Transverse colon (tissue), 4 donors: ENCODE results near the gene FOXP1. TPM values are rescaled to one million over a fixed set of nuclear protein-coding genes. Genes with fewer than 3 reads are reported as not detected.

Source experiments
- DNase-seq: peaks from one replicate; pipeline ENCODE4 v3.0.0-alpha.2; 2019
- H3K27ac ChIP-seq, 4 donors: fragments of 200-600 bp; sonication (generic); 2 replicates each; pipeline ENCODE4 v1.5.1; 2016 to 2018; ENCODE audit warnings: inconsistent platforms in 4 of 4
- H3K27me3 ChIP-seq: fragments of 200-600 bp; sonication (generic); 2 replicates; pipeline ENCODE4 v1.5.1; 2017; ENCODE audit warnings: inconsistent platforms
- H3K36me3 ChIP-seq, 4 donors: fragments of 200-600 bp; sonication (generic); 2 replicates each; pipeline ENCODE4 v1.5.1; 2017 to 2019; ENCODE audit warnings: inconsistent platforms in 4 of 4
- H3K4me1 ChIP-seq, 4 donors: fragments of 200-600 bp; sonication (generic); 2 replicates each; pipeline ENCODE4 v1.5.1; 2017 to 2020; ENCODE audit warnings: inconsistent platforms in 4 of 4
- H3K4me3 ChIP-seq, 4 donors: fragments of 200-600 bp; sonication (generic); 1 replicate in 1 of 4; 2 replicates in 3 of 4; pipeline versions ENCODE4 v1.5.1 to v1.6.1; 2017 to 2019; ENCODE audit warnings: inconsistent platforms in 4 of 4
- H3K9me3 ChIP-seq, 2 donors: fragments of 200-600 bp; sonication (generic); 2 replicates each; pipeline ENCODE4 v1.5.1; 2017 to 2019; ENCODE audit warnings: inconsistent platforms in 2 of 2
- CTCF ChIP-seq, 5 experiments: fragments of 200-600 bp in 3 of 5; fragments of 450-650 bp in 2 of 5; sonication (generic) in 3 of 5; IDR thresholded peaks; 1 replicate in 2 of 5; 2 replicates in 3 of 5; pipeline ENCODE4 v1.5.1; 2016 to 2017; ENCODE audit warnings: antibody characterized with exemption in 5 of 5, inconsistent platforms in 3 of 5, mild to moderate bottlenecking in 2 of 5, moderate library complexity in 1 of 5
- EP300 ChIP-seq: sonication (generic); formaldehyde crosslinking; IDR thresholded peaks from one replicate; pipeline ENCODE4 v1.6.1; 2017; ENCODE audit warnings: antibody characterized with exemption, low read depth
- POLR2A ChIP-seq: fragments of 450-650 bp; IDR thresholded peaks from one replicate; pipeline ENCODE4 v1.6.1; 2016; ENCODE audit warnings: antibody characterized with exemption, mild to moderate bottlenecking, moderate library complexity
- POLR2AphosphoS5 ChIP-seq, 3 donors: sonication (generic); formaldehyde crosslinking; IDR thresholded peaks; one replicate each; pipeline ENCODE4 v1.6.1; 2016; ENCODE audit warnings: antibody characterized with exemption in 3 of 3
- WGBS, 2 donors: methylation state at CpG; one replicate each; pipeline ENCODE4 v1.1.5; 2018; ENCODE audit warnings: low coverage in 1 of 2; 5-methylcytosine and 5-hydroxymethylcytosine counted together
- in situ Hi-C, 4 donors: fragments of 200-750 bp; cut with MboI; loops; one replicate each; pipeline versions ENCODE4 v1.15.0 to v1.15.1; 2017; ENCODE audit warnings: low sequenced_read_pairs in 3 of 4, low pct_ligation_motif_present in 1 of 4, low pct_unique_long_range_greater_than_20kb in 1 of 4
- intact Hi-C: fragments of 100-400 bp; cut with DNase I; formaldehyde crosslinking; loops from one replicate; pipeline ENCODE4 v1.15.1; 2023; ENCODE audit warnings: low total_unique reads
- total RNA-seq, 4 donors: library from RNA; depleted of rRNA; stranded (reverse); fragments of >200 nt; gene quantifications; one replicate each; pipeline ENCODE4 v1.1.0, GENCODE V29; 2016

Gene FOXP1
- total RNA-seq, 4 donors from 2014 or later, result 102 to 260 (median 150) TPM

- in situ Hi-C loops, result loop anchor here in 1 of 4 donors (25.0 kb wide), 1 partner anchor 535 kb away; the partner anchor contains the start of gene FOXP1
- WGBS, 2 donors, result 63 to 76% methylated on average over 5 of the region's 5 CpGs
- H3K27me3 ChIP-seq, result no peaks in the 10 kb centered on the region
- H3K4me3 ChIP-seq, result no peak overlapping the region
- TF ChIP-seq POLR2A (no peak), CTCF (IDR thresholded peaks at IDR 0.05) (no peak), EP300 (no peak), POLR2AphosphoS5 (IDR thresholded peaks at IDR 0.05) (peak in 1 of 3 donors; percentile 38)
- H3K9me3 ChIP-seq, result no peaks in the 10 kb centered on the region
- no peak for DNase-seq
- peaks cover 78 to 97% (median 94%) of the 10 kb centered on the region in 4 donors for H3K4me1 ChIP-seq
- H3K27ac ChIP-seq, result peak overlapping the region; percentile 86 to 98 (median 88)
- no peaks in the 10 kb centered on the region for H3K36me3 ChIP-seq
- intact Hi-C loops, result no loop called here
Measured at GRCh38 chr3:71052716-71053115, 530.8 kb downstream of the FOXP1 start.

GRCh38 chr3:71051893-71052687 is 531.4 kb downstream of the FOXP1 start:
- peaks cover 80 to 98% (median 96%) of the 10 kb centered on the region in 4 donors for H3K4me1 ChIP-seq
- no peak overlapping the region for H3K4me3 ChIP-seq
- no peak for DNase-seq
- no peaks in the 10 kb centered on the region for H3K27me3 ChIP-seq
- no peaks in the 10 kb centered on the region for H3K36me3 ChIP-seq
- in situ Hi-C loops, result loop anchor here in 1 of 4 donors (25.0 kb wide), 1 partner anchor 535 kb away; the partner anchor contains the start of gene FOXP1
- WGBS, 2 donors, result 34 to 37% methylated on average over 6 to 7 of the region's 7 CpGs
- H3K9me3 ChIP-seq, result no peaks in the 10 kb centered on the region
- intact Hi-C loops, result no loop called here
- peak in 1 of 3 donors; percentile 3 for TF ChIP-seq POLR2AphosphoS5 (IDR thresholded peaks at IDR 0.05)
- no peak for TF ChIP-seq CTCF (IDR thresholded peaks at IDR 0.05)
- TF ChIP-seq POLR2A, result no peak
- no peak for TF ChIP-seq EP300
- peak overlapping the region; percentile 86 to 98 (median 88) for H3K27ac ChIP-seq

- peak overlapping the region; percentile 86 to 98 (median 88) for H3K27ac ChIP-seq
- H3K4me1 ChIP-seq, result peaks cover 80 to 98% (median 96%) of the 10 kb centered on the region in 4 donors
- DNase-seq, result no peak
- TF ChIP-seq CTCF (IDR thresholded peaks at IDR 0.05) (no peak), POLR2AphosphoS5 (IDR thresholded peaks at IDR 0.05) (no peak)
- in situ Hi-C loops (loop anchor here in 1 of 4 donors (25.0 kb wide), 1 partner anchor 536 kb away; the partner anchor contains the start of gene FOXP1), intact Hi-C loops (no loop called here)
- 0 to 36% methylated on average over 2 to 5 of the region's 5 CpGs for WGBS, 2 donors
- peaks cover 0 to 4% (median 0%) of the 10 kb centered on the region in 4 donors for H3K36me3 ChIP-seq
- H3K27me3 ChIP-seq, result no peaks in the 10 kb centered on the region
- H3K9me3 ChIP-seq, result no peaks in the 10 kb centered on the region
- no peak overlapping the region for H3K4me3 ChIP-seq
Measured at GRCh38 chr3:71051259-71051595, 532.3 kb downstream of the FOXP1 start.

- TF ChIP-seq CTCF (IDR thresholded peaks at IDR 0.05) (no peak), EP300 (no peak), POLR2AphosphoS5 (IDR thresholded peaks at IDR 0.05) (no peak), POLR2A (no peak)
- peaks cover 0 to 4% (median 0%) of the 10 kb centered on the region in 4 donors for H3K36me3 ChIP-seq
- no peaks in the 10 kb centered on the region for H3K27me3 ChIP-seq
- H3K27ac ChIP-seq, result peak overlapping the region; percentile 86 to 98 (median 88)
- H3K9me3 ChIP-seq, result no peaks in the 10 kb centered on the region
- H3K4me3 ChIP-seq, result no peak overlapping the region
- intact Hi-C loops (no loop called here), in situ Hi-C loops (loop anchor here in 1 of 4 donors (25.0 kb wide), 1 partner anchor 537 kb away; the partner anchor contains the start of gene FOXP1)
- WGBS, 2 donors, result 32 to 40% methylated on average over 6 of the region's 6 CpGs
- no peak for DNase-seq
- peaks cover 79 to 98% (median 96%) of the 10 kb centered on the region in 4 donors for H3K4me1 ChIP-seq
Measured at GRCh38 chr3:71050538-71051258, 532.8 kb downstream of the FOXP1 start.
